HepG2 (cell line): ENCODE results near the gene CD300H. TPM values are rescaled to one million over a fixed set of nuclear protein-coding genes. Genes with fewer than 3 reads are reported as not detected.

Experiments
- ARID4A ChIP-seq: sonication (generic); formaldehyde crosslinking; IDR thresholded peaks from 2 replicates; pipeline ENCODE4 v1.5.0; 2020; ENCODE audit warnings: mild to moderate bottlenecking, missing genetic modification reagents, borderline replicate concordance
- ATF7 ChIP-seq, 2 experiments: fragments of 450-650 bp in 1 of 2; sonication (generic) in 1 of 2; formaldehyde crosslinking in 1 of 2; IDR thresholded peaks; 2 replicates each; pipeline versions ENCODE4 v1.4.0 to v1.6.1; 2016 to 2020; ENCODE audit warnings: antibody characterized with exemption in 1 of 2, mild to moderate bottlenecking in 1 of 2, missing genetic modification reagents in 1 of 2
- CBX1 ChIP-seq: IDR thresholded peaks from one replicate; pipeline ENCODE4 v1.6.1; 2016; ENCODE audit warnings: antibody characterized with exemption, low read depth
- GATAD1 ChIP-seq: IDR thresholded peaks from 2 replicates; pipeline ENCODE4 v1.6.1; 2016; ENCODE audit warnings: missing genetic modification reagents, missing compliant biosample characterization
- JUN ChIP-seq: sonication (generic); formaldehyde crosslinking; IDR thresholded peaks from 2 replicates; pipeline ENCODE4 v1.4.0; 2020; ENCODE audit warnings: mild to moderate bottlenecking, missing genetic modification reagents
- PHF20 ChIP-seq: sonication (generic); formaldehyde crosslinking; IDR thresholded peaks from 2 replicates; pipeline ENCODE4 v1.5.0; 2020; ENCODE audit warnings: mild to moderate bottlenecking, missing genetic modification reagents
- THAP11 ChIP-seq: IDR thresholded peaks from 2 replicates; pipeline ENCODE4 v1.6.1; 2016; ENCODE audit warnings: missing biosample characterization, missing genetic modification reagents
- TRIM22 ChIP-seq: fragments of 450-650 bp; IDR thresholded peaks from 2 replicates; pipeline ENCODE4 v1.6.1; 2017
- ZBTB21 ChIP-seq: sonication (generic); formaldehyde crosslinking; IDR thresholded peaks from 2 replicates; pipeline ENCODE4 v1.4.0; 2020; ENCODE audit warnings: missing genetic modification reagents
- ZMYM2 ChIP-seq: sonication (generic); formaldehyde crosslinking; IDR thresholded peaks from 2 replicates; pipeline ENCODE4 v1.8.0; 2022; ENCODE audit warnings: mild to moderate bottlenecking, missing genetic modification reagents
- ZNF724P ChIP-seq: sonication (generic); formaldehyde crosslinking; IDR thresholded peaks from 2 replicates; pipeline ENCODE4 v1.8.0; 2022; ENCODE audit warnings: missing genetic modification reagents, borderline replicate concordance
- ZNF883 ChIP-seq: sonication (generic); formaldehyde crosslinking; IDR thresholded peaks from 2 replicates; pipeline ENCODE4 v1.5.1; 2020; ENCODE audit warnings: mild to moderate bottlenecking, missing genetic modification reagents; ENCODE audit errors: not compliant biosample characterization
- ZZZ3 ChIP-seq: sonication (generic); formaldehyde crosslinking; IDR thresholded peaks from 2 replicates; pipeline ENCODE4 v1.4.0; 2020; ENCODE audit warnings: missing genetic modification reagents, mild to moderate bottlenecking, borderline replicate concordance
- polyA plus RNA-seq, 8 experiments: library from polyadenylated mRNA; depleted of rRNA in 3 of 8; stranded (reverse) in 7 of 8; unstranded in 1 of 8; fragments of >200 nt; fragmentation: Illumina TruSeq in 4 of 8; extraction: Trizol in 4 of 8; gene quantifications; 2 replicates each; pipeline versions ENCODE4 v1.2.1 to v1.2.3, GENCODE V29; 2011 to 2016; ENCODE audit warnings: low read depth in 4 of 8, missing spikeins in 1 of 8, mixed read lengths in 1 of 8; ENCODE audit not compliant: insufficient read depth in 1 of 8
- total RNA-seq, 5 experiments: library from RNA; depleted of rRNA; stranded (reverse); fragments of >200 nt; fragmentation: Illumina TruSeq; extraction: Trizol; gene quantifications; 2 replicates each; pipeline ENCODE4 v1.2.3, GENCODE V29; 2016; ENCODE audit warnings: low read depth in 1 of 5
- TF ChIP-seq, protein P1 (sequence below): IDR thresholded peaks from 2 replicates; pipeline ENCODE4 v1.6.1; 2016
- TF ChIP-seq, protein P2 (sequence below): sonication (generic); formaldehyde crosslinking; IDR thresholded peaks from 2 replicates; pipeline ENCODE4 v1.4.0; 2020; ENCODE audit warnings: missing genetic modification reagents, mild to moderate bottlenecking, borderline replicate concordance

Gene CD300H
- total and polyA plus RNA-seq, 2 of the 13 experiments (the other 11 are each of a cell fraction or from before 2014, with no cell fraction given), result not detected

DNA sequence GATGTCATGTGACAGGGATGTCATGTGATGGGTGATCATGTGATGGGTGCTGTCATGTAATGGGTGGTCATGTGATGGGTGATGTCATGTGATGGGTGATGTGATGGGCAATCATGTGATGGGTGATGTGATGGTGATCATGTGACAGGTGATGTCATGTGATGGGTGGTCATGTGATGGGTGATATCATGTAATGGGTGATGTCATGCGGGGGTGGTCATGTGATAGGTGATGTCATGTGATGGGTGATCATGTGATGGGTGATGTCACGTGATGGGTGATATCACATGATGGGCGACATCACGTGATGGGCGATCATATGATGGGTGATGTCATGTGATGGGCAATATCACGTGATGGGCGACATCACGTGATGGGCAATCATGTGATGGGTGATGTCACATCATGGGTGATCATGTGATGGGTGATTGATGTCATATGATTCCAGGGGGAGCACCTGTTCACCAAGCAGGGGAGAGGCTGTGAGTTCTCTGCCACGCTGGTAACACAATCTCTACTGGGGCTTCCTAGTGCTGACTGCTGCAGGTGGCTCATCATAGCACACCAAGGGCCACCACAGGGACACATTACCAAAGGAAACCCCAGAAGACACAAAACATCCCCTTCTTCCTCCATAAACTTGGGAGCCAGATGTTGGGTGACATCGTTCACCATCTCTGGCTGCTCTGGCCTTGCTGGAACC lies 52.5 kb downstream of the CD300H start (continued):
- TF ChIP-seq THAP11 (CRISPR knock-in tag) (no peak), ZNF724P (CRISPR knock-in tag) (no peak), TRIM22 (peak; percentile 99; the same call in 1 of the 2 replicates), ATF7 (IDR thresholded peaks at IDR 0.05) (peak; percentile 97), ATF7 (CRISPR knock-in tag; IDR thresholded peaks at IDR 0.05) (peak; percentile 80; the same call in 1 of the 2 replicates), CBX1 (peak; percentile 4), ZMYM2 (CRISPR knock-in tag) (0 out of 2 replicates have a peak, but pooled peaks have one; percentile 11), ZBTB21 (CRISPR knock-in tag) (peak; percentile 34; the same call in 1 of the 2 replicates), ZZZ3 (CRISPR knock-in tag) (0 out of 2 replicates have a peak, but pooled peaks have one; percentile 42), JUN (CRISPR knock-in tag) (peak; percentile 82; the same call in 1 of the 2 replicates), GATAD1 (peak; percentile 62; the same call in 1 of the 2 replicates), ZNF883 (CRISPR knock-in tag) (no peak), ARID4A (CRISPR knock-in tag) (peak; percentile 32; the same call in 1 of the 2 replicates), PHF20 (CRISPR knock-in tag) (no peak; the same call in 1 of the 2 replicates)
- TF ChIP-seq, protein P1, sequence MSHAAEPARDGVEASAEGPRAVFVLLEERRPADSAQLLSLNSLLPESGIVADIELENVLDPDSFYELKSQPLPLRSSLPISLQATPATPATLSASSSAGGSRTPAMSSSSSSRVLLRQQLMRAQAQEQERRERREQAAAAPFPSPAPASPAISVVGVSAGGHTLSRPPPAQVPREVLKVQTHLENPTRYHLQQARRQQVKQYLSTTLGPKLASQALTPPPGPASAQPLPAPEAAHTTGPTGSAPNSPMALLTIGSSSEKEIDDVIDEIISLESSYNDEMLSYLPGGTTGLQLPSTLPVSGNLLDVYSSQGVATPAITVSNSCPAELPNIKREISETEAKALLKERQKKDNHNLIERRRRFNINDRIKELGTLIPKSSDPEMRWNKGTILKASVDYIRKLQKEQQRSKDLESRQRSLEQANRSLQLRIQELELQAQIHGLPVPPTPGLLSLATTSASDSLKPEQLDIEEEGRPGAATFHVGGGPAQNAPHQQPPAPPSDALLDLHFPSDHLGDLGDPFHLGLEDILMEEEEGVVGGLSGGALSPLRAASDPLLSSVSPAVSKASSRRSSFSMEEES, result 0 out of 2 replicates have a peak, but pooled peaks have one; percentile 39
- TF ChIP-seq, protein P2, sequence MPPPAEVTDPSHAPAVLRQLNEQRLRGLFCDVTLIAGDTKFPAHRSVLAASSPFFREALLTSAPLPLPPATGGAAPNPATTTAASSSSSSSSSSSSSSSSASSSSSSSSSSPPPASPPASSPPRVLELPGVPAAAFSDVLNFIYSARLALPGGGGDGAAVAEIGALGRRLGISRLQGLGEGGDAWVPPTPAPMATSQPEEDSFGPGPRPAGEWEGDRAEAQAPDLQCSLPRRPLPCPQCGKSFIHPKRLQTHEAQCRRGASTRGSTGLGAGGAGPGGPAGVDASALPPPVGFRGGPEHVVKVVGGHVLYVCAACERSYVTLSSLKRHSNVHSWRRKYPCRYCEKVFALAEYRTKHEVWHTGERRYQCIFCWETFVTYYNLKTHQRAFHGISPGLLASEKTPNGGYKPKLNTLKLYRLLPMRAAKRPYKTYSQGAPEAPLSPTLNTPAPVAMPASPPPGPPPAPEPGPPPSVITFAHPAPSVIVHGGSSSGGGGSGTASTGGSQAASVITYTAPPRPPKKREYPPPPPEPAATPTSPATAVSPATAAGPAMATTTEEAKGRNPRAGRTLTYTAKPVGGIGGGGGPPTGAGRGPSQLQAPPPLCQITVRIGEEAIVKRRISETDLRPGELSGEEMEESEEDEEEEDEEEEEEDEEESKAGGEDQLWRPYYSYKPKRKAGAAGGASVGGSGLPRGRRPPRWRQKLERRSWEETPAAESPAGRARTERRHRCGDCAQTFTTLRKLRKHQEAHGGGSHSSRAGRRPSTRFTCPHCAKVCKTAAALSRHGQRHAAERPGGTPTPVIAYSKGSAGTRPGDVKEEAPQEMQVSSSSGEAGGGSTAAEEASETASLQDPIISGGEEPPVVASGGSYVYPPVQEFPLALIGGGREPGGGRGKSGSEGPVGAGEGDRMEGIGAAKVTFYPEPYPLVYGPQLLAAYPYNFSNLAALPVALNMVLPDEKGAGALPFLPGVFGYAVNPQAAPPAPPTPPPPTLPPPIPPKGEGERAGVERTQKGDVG (CRISPR knock-in tag), result no peak
